ENCODE measurements around the gene BUB3. TPM values are rescaled to one million over a fixed set of nuclear protein-coding genes. Genes with fewer than 3 reads are reported as not detected.

Gene BUB3
- polyA plus RNA-seq, 1 donor (not counting 4 experiments of a cell fraction or from before 2014, with no cell fraction given) = 162 TPM

DNA sequence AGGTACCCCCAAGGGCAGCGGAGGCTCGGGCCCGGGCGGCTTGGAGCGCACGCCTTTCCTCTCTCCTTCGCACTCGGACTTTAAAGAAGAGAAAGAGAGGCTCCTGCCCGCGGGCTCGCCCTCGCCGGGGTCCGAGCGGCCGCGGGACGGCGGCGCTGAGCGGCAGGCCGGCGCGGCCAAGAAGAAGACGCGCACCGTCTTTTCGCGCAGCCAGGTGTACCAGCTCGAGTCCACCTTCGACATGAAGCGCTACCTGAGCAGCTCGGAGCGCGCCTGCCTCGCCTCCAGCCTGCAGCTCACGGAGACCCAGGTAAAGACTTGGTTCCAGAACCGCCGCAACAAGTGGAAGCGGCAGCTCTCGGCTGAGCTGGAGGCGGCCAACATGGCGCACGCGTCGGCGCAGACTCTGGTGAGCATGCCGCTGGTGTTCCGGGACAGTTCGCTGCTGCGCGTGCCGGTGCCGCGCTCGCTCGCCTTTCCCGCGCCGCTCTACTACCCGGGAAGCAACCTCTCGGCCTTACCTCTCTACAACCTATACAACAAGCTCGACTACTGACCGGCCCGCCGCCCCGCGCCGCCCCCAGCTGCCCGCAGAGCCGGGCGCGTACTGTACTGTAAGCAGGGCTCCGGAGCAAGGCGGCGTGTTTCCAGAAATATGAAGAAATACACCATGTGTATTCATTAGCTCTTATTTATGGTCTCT lies 4.5 kb upstream of the BUB3 start:
- Histone ChIP-seq H3K4me1 (ENCODE audit: control insufficient read depth, extremely low read depth, insufficient read depth, low read length) (peaks cover 9% of the 10 kb centered on the region), H3K27ac (ENCODE audit: control insufficient read depth, insufficient read depth, low read length) (no peak overlapping the region), H3K9ac (ENCODE audit: control insufficient read depth, extremely low read depth, insufficient read depth, low read length) (no peak overlapping the region), H3K9me3 (ENCODE audit: control insufficient read depth, low read depth, low read length) (no peaks in the 10 kb centered on the region), H3K4me3 (ENCODE audit: control insufficient read depth in 2 of 3, extremely low read depth in 1 of 3, insufficient read depth in 2 of 3, low read depth in 1 of 3, low read length in 3 of 3) (peak overlapping the region; percentile 36 to 55 (median 54)), H3K9me1 (ENCODE audit: control insufficient read depth, extremely low read depth, insufficient read depth, low read length) (no peaks in the 10 kb centered on the region), H3K79me2 (ENCODE audit: control insufficient read depth, insufficient read depth, low read length) (peaks cover 5% of the 10 kb centered on the region), H2AFZ (ENCODE audit: control insufficient read depth, low read length) (peak overlapping the region; percentile 86), H3K4me2 (ENCODE audit: control insufficient read depth, extremely low read depth, insufficient read depth, low read depth, low read length) (peak overlapping the region; percentile 76), H3K36me3 (ENCODE audit: control insufficient read depth in 2 of 2, extremely low read depth in 1 of 2, insufficient read depth in 2 of 2, low read length in 2 of 2) (no peaks in the 10 kb centered on the region), H4K20me1 (ENCODE audit: control insufficient read depth, extremely low read depth, insufficient read depth, low read length) (no peaks in the 10 kb centered on the region), H3K27me3 (ENCODE audit: control insufficient read depth, extremely low read depth, insufficient read depth, low read length) (peaks cover 75% of the 10 kb centered on the region)
- TF ChIP-seq, protein P1, sequence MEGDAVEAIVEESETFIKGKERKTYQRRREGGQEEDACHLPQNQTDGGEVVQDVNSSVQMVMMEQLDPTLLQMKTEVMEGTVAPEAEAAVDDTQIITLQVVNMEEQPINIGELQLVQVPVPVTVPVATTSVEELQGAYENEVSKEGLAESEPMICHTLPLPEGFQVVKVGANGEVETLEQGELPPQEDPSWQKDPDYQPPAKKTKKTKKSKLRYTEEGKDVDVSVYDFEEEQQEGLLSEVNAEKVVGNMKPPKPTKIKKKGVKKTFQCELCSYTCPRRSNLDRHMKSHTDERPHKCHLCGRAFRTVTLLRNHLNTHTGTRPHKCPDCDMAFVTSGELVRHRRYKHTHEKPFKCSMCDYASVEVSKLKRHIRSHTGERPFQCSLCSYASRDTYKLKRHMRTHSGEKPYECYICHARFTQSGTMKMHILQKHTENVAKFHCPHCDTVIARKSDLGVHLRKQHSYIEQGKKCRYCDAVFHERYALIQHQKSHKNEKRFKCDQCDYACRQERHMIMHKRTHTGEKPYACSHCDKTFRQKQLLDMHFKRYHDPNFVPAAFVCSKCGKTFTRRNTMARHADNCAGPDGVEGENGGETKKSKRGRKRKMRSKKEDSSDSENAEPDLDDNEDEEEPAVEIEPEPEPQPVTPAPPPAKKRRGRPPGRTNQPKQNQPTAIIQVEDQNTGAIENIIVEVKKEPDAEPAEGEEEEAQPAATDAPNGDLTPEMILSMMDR (optimal IDR thresholded peaks at IDR 0.05 in 1 of 3, IDR thresholded peaks at IDR 0.05 in 1 of 3, conservative IDR thresholded peaks at IDR 0.05 in 1 of 3; ENCODE audit: extremely low read depth in 1 of 3, insufficient read depth in 2 of 3, low read length in 3 of 3) = no peak
- peak; percentile 29 for TF ChIP-seq EZH2 (IDR thresholded peaks at IDR 0.05; ENCODE audit: low read length)
- FAIRE-seq (no peak), DNase-seq (ENCODE audit: low read depth, low spot score) (no peak)
- dilution Hi-C loops (cut with MboI; ENCODE audit: extremely low pct_ligation_motif_present, low sequenced_read_pairs) = no loop called here

- FAIRE-seq = no peak
- no peak for DNase-seq (ENCODE audit: low read depth, low spot score)
- H3K9me3 ChIP-seq (ENCODE audit: control insufficient read depth, low read depth, low read length) = no peaks in the 10 kb centered on the region
- H3K9ac ChIP-seq (ENCODE audit: control insufficient read depth, extremely low read depth, insufficient read depth, low read length) = no peak overlapping the region
- no peaks in the 10 kb centered on the region for H3K9me1 ChIP-seq (ENCODE audit: control insufficient read depth, extremely low read depth, insufficient read depth, low read length)
- H3K27ac ChIP-seq (ENCODE audit: control insufficient read depth, insufficient read depth, low read length) = no peak overlapping the region
- peaks cover 4% of the 10 kb centered on the region for H4K20me1 ChIP-seq (ENCODE audit: control insufficient read depth, extremely low read depth, insufficient read depth, low read length)
- peaks cover 12% of the 10 kb centered on the region for H3K79me2 ChIP-seq (ENCODE audit: control insufficient read depth, insufficient read depth, low read length)
- H2AFZ ChIP-seq (ENCODE audit: control insufficient read depth, low read length) = peak overlapping the region; percentile 49
- H3K36me3 ChIP-seq (ENCODE audit: control insufficient read depth in 2 of 2, extremely low read depth in 1 of 2, insufficient read depth in 2 of 2, low read length in 2 of 2) = peaks cover 0 to 3% of the 10 kb centered on the region in 2 experiments
- H3K27me3 ChIP-seq (ENCODE audit: control insufficient read depth, extremely low read depth, insufficient read depth, low read length) = peaks cover 68% of the 10 kb centered on the region
- dilution Hi-C loops (cut with MboI; ENCODE audit: extremely low pct_ligation_motif_present, low sequenced_read_pairs) = no loop called here
- peak overlapping the region; percentile 15 to 57 (median 54) for H3K4me3 ChIP-seq (ENCODE audit: control insufficient read depth in 2 of 3, extremely low read depth in 1 of 3, insufficient read depth in 2 of 3, low read depth in 1 of 3, low read length in 3 of 3)
- H3K4me1 ChIP-seq (ENCODE audit: control insufficient read depth, extremely low read depth, insufficient read depth, low read length) = peaks cover 11% of the 10 kb centered on the region
- TF ChIP-seq, protein P1 (optimal IDR thresholded peaks at IDR 0.05 in 1 of 3, IDR thresholded peaks at IDR 0.05 in 1 of 3, conservative IDR thresholded peaks at IDR 0.05 in 1 of 3; ENCODE audit: extremely low read depth in 1 of 3, insufficient read depth in 2 of 3, low read length in 3 of 3) = no peak
- TF ChIP-seq EZH2 (IDR thresholded peaks at IDR 0.05; ENCODE audit: low read length) = peak; percentile 26
- peak overlapping the region; percentile 76 for H3K4me2 ChIP-seq (ENCODE audit: control insufficient read depth, extremely low read depth, insufficient read depth, low read depth, low read length)
Observed at GRCh38 chr10:123150271-123150985, 3.8 kb upstream of the BUB3 start.

All from keratinocyte (primary cell).